GM18951 (cell line): ENCODE data around the gene TDRD9.

Experiments used
- POLR2A ChIP-seq: IDR thresholded peaks from 4 replicates; pipeline ENCODE4 v1.6.1; 2011; ENCODE audit warnings: mild to moderate bottlenecking; ENCODE audit not compliant: insufficient read length, insufficient read depth; ENCODE audit errors: extremely low read depth
- in situ Hi-C: fragments of 300-500 bp; cut with MboI; formaldehyde crosslinking; loops from one replicate; pipeline ENCODE4 v1.12.0; 2022; ENCODE audit warnings: low sequenced_read_pairs, mixed read lengths, inconsistent platforms; ENCODE audit not compliant: unreplicated experiment

TDRD9 gene

GRCh38 chr14:104020471-104020870 is 92.2 kb downstream of the TDRD9 start:
- TF ChIP-seq POLR2A: no peak
- in situ Hi-C loops: no loop called here

- TF ChIP-seq POLR2A: no peak
- in situ Hi-C loops: no loop called here
These were observed 95.2 kb downstream of the TDRD9 start for GRCh38 chr14:104023325-104024055.

GRCh38 chr14:104025534-104025933 is 97.3 kb downstream of the TDRD9 start:
- in situ Hi-C loops: no loop called here
- TF ChIP-seq POLR2A: no peak

- no peak for TF ChIP-seq POLR2A
- in situ Hi-C loops: no loop called here
These were observed 97.8 kb downstream of the TDRD9 start for GRCh38 chr14:104026024-104026423.

GRCh38 chr14:104030958-104031357 is 102.7 kb downstream of the TDRD9 start:
- in situ Hi-C loops: no loop called here
- TF ChIP-seq POLR2A: no peak

- TF ChIP-seq POLR2A: no peak
- in situ Hi-C loops: no loop called here
These were observed 103.1 kb downstream of the TDRD9 start for GRCh38 chr14:104031384-104031783.

GRCh38 chr14:104034976-104035699 is 106.9 kb downstream of the TDRD9 start:
- in situ Hi-C loops: no loop called here
- TF ChIP-seq POLR2A: no peak

- in situ Hi-C loops: no loop called here
These were observed 108.0 kb downstream of the TDRD9 start for GRCh38 chr14:104036212-104036611.

GRCh38 chr14:104037074-104037473 is 108.8 kb downstream of the TDRD9 start:
- TF ChIP-seq POLR2A: no peak
- in situ Hi-C loops: no loop called here

More at GRCh38 chr14:104036212-104036611, 108.0 kb downstream of the TDRD9 start:
- TF ChIP-seq POLR2A: no peak

GRCh38 chr14:104037903-104038302 is 109.6 kb downstream of the TDRD9 start:
- no peak for TF ChIP-seq POLR2A
- in situ Hi-C loops: no loop called here

GRCh38 chr14:104039214-104039613 is 111.0 kb downstream of the TDRD9 start:
- no peak for TF ChIP-seq POLR2A
- in situ Hi-C loops: no loop called here

GRCh38 chr14:104040539-104040938 is 112.3 kb downstream of the TDRD9 start:
- in situ Hi-C loops: no loop called here
- TF ChIP-seq POLR2A: no peak

- in situ Hi-C loops: no loop called here
- no peak for TF ChIP-seq POLR2A
These were observed 113.3 kb downstream of the TDRD9 start for GRCh38 chr14:104041430-104042104.
